Measurements from ENCODE around the gene LMBR1L. TPM values are rescaled to one million over a fixed set of nuclear protein-coding genes. Genes with fewer than 3 reads are reported as not detected.

Gene LMBR1L
- total RNA-seq, 1 experiment from 2014 or later: 78.2 TPM

DNA sequence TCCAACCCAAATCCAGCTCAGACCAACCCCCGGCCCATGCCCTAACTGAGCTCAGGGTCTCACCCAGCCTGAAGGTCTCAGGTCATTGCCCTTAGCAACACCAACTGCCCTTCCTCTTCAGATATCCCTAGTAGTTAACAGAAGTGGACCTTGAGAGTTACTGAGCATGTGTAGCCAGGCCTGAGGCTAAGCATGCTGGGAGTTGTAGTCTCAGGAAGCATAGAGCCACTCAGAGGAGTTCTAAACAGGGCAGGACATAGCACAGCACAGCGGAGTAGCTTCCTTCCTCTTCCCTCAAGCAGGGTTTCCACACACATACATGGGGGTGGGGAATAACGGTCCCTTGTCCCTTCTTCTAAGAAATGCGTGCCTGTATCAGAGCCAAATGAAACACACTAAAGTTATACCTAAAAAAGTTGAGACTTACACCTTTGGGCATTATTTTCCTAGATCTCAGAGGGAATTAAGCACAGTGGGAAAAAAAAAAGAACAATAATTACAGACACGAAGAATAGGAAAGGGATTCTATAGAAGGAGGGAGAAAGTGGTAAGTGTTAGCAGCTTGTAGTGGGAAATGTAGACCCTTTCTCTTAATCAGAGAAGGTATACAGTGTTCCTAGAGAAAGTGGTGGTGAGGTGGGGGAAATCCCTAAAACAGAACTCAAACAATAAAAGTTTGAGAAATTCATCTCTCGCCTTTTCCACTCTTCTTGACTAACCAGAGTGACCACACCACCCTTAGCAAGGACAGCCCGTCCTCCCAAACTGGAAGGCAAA, 54.5 kb downstream of the LMBR1L start:
- peak; percentile 76 for ATAC-seq
- peaks cover 39% of the 10 kb centered on the region for H3K4me1 Mint-ChIP-seq
- no peaks in the 10 kb centered on the region for H3K27me3 Mint-ChIP-seq (ENCODE audit: low read depth)
- ChIA-PET CTCF (interaction anchor here (0.5 to 3.2 kb wide), 14 partner anchors 8 to 226 kb away, joined by 3 to 23 read pairs (median 5); partner anchors contain the start of gene RHEBL1), POLR2A (interaction anchor here (0.5 to 1.2 kb wide), 2 partner anchors 37 to 43 kb away, joined by 4 to 6 read pairs; no protein-coding TSS in a partner anchor)
- H3K9me3 Mint-ChIP-seq: no peaks in the 10 kb centered on the region
- TF ChIP-seq, protein P1, sequence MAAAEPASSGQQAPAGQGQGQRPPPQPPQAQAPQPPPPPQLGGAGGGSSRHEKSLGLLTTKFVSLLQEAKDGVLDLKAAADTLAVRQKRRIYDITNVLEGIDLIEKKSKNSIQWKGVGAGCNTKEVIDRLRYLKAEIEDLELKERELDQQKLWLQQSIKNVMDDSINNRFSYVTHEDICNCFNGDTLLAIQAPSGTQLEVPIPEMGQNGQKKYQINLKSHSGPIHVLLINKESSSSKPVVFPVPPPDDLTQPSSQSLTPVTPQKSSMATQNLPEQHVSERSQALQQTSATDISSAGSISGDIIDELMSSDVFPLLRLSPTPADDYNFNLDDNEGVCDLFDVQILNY (CRISPR knock-in tag; IDR thresholded peaks at IDR 0.05): no peak
- TF ChIP-seq, protein P2, sequence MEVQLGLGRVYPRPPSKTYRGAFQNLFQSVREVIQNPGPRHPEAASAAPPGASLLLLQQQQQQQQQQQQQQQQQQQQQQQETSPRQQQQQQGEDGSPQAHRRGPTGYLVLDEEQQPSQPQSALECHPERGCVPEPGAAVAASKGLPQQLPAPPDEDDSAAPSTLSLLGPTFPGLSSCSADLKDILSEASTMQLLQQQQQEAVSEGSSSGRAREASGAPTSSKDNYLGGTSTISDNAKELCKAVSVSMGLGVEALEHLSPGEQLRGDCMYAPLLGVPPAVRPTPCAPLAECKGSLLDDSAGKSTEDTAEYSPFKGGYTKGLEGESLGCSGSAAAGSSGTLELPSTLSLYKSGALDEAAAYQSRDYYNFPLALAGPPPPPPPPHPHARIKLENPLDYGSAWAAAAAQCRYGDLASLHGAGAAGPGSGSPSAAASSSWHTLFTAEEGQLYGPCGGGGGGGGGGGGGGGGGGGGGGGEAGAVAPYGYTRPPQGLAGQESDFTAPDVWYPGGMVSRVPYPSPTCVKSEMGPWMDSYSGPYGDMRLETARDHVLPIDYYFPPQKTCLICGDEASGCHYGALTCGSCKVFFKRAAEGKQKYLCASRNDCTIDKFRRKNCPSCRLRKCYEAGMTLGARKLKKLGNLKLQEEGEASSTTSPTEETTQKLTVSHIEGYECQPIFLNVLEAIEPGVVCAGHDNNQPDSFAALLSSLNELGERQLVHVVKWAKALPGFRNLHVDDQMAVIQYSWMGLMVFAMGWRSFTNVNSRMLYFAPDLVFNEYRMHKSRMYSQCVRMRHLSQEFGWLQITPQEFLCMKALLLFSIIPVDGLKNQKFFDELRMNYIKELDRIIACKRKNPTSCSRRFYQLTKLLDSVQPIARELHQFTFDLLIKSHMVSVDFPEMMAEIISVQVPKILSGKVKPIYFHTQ (CRISPR knock-in tag; IDR thresholded peaks at IDR 0.05): no peak
- TF ChIP-seq, protein P3, sequence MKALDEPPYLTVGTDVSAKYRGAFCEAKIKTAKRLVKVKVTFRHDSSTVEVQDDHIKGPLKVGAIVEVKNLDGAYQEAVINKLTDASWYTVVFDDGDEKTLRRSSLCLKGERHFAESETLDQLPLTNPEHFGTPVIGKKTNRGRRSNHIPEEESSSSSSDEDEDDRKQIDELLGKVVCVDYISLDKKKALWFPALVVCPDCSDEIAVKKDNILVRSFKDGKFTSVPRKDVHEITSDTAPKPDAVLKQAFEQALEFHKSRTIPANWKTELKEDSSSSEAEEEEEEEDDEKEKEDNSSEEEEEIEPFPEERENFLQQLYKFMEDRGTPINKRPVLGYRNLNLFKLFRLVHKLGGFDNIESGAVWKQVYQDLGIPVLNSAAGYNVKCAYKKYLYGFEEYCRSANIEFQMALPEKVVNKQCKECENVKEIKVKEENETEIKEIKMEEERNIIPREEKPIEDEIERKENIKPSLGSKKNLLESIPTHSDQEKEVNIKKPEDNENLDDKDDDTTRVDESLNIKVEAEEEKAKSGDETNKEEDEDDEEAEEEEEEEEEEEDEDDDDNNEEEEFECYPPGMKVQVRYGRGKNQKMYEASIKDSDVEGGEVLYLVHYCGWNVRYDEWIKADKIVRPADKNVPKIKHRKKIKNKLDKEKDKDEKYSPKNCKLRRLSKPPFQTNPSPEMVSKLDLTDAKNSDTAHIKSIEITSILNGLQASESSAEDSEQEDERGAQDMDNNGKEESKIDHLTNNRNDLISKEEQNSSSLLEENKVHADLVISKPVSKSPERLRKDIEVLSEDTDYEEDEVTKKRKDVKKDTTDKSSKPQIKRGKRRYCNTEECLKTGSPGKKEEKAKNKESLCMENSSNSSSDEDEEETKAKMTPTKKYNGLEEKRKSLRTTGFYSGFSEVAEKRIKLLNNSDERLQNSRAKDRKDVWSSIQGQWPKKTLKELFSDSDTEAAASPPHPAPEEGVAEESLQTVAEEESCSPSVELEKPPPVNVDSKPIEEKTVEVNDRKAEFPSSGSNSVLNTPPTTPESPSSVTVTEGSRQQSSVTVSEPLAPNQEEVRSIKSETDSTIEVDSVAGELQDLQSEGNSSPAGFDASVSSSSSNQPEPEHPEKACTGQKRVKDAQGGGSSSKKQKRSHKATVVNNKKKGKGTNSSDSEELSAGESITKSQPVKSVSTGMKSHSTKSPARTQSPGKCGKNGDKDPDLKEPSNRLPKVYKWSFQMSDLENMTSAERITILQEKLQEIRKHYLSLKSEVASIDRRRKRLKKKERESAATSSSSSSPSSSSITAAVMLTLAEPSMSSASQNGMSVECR (CRISPR knock-in tag; IDR thresholded peaks at IDR 0.05; ENCODE audit: borderline replicate concordance): no peak
- TF ChIP-seq, protein P4, sequence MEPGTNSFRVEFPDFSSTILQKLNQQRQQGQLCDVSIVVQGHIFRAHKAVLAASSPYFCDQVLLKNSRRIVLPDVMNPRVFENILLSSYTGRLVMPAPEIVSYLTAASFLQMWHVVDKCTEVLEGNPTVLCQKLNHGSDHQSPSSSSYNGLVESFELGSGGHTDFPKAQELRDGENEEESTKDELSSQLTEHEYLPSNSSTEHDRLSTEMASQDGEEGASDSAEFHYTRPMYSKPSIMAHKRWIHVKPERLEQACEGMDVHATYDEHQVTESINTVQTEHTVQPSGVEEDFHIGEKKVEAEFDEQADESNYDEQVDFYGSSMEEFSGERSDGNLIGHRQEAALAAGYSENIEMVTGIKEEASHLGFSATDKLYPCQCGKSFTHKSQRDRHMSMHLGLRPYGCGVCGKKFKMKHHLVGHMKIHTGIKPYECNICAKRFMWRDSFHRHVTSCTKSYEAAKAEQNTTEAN (CRISPR knock-in tag; IDR thresholded peaks at IDR 0.05): no peak
- TF ChIP-seq, protein P5, sequence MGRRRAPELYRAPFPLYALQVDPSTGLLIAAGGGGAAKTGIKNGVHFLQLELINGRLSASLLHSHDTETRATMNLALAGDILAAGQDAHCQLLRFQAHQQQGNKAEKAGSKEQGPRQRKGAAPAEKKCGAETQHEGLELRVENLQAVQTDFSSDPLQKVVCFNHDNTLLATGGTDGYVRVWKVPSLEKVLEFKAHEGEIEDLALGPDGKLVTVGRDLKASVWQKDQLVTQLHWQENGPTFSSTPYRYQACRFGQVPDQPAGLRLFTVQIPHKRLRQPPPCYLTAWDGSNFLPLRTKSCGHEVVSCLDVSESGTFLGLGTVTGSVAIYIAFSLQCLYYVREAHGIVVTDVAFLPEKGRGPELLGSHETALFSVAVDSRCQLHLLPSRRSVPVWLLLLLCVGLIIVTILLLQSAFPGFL (CRISPR knock-in tag; IDR thresholded peaks at IDR 0.05; ENCODE audit: borderline replicate concordance): no peak
- peak; percentile 41 for DNase-seq (ENCODE audit: low spot score)
- peaks cover 46% of the 10 kb centered on the region for H3K36me3 Mint-ChIP-seq
- H3K27ac Mint-ChIP-seq: peak overlapping the region; percentile 29
- H3K4me3 Mint-ChIP-seq: peak overlapping the region; percentile 31

DNA sequence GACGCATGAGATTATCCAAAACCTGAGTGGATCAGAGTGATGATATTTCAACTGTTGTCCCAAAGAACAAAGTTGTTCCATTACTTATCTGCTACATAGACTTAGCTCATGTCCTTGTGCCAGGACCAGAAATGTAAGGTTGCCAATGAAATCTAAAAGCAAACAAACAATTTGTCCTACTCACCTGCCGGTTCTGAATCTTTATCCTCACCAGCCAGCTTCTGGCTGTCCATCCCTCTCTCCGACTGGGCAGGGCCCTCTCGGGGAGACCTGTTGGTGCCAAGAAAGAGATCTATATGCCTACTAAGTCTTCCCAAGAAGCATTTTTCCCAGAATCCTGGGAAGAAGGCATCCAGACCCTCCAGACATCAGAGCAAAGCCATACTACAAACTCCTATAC, 55.6 kb downstream of the LMBR1L start:
- DNase-seq (ENCODE audit: low spot score): no peak
- no peaks in the 10 kb centered on the region for H3K27me3 Mint-ChIP-seq (ENCODE audit: low read depth)
- CTCF ChIA-PET: interaction anchor here (1.0 to 3.2 kb wide), 7 partner anchors 9 to 202 kb away, joined by 3 to 23 read pairs (median 5); partner anchors contain the start of gene RHEBL1
- no peak overlapping the region for H3K27ac Mint-ChIP-seq
- no peak for ATAC-seq
- POLR2A ChIA-PET: no interaction called here
- H3K9me3 Mint-ChIP-seq: no peaks in the 10 kb centered on the region
- H3K4me1 Mint-ChIP-seq: peaks cover 37% of the 10 kb centered on the region
- H3K36me3 Mint-ChIP-seq: peaks cover 54% of the 10 kb centered on the region
- H3K4me3 Mint-ChIP-seq: no peak overlapping the region
- TF ChIP-seq, protein P6, sequence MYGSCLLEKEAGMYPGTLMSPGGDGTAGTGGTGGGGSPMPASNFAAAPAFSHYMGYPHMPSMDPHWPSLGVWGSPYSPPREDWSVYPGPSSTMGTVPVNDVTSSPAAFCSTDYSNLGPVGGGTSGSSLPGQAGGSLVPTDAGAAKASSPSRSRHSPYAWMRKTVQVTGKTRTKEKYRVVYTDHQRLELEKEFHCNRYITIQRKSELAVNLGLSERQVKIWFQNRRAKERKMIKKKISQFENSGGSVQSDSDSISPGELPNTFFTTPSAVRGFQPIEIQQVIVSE (CRISPR knock-in tag; IDR thresholded peaks at IDR 0.05; ENCODE audit: borderline replicate concordance): no peak
- TF ChIP-seq SP1 (CRISPR knock-in tag; conservative IDR thresholded peaks at IDR 0.05): no peak
- TF ChIP-seq, protein P7, sequence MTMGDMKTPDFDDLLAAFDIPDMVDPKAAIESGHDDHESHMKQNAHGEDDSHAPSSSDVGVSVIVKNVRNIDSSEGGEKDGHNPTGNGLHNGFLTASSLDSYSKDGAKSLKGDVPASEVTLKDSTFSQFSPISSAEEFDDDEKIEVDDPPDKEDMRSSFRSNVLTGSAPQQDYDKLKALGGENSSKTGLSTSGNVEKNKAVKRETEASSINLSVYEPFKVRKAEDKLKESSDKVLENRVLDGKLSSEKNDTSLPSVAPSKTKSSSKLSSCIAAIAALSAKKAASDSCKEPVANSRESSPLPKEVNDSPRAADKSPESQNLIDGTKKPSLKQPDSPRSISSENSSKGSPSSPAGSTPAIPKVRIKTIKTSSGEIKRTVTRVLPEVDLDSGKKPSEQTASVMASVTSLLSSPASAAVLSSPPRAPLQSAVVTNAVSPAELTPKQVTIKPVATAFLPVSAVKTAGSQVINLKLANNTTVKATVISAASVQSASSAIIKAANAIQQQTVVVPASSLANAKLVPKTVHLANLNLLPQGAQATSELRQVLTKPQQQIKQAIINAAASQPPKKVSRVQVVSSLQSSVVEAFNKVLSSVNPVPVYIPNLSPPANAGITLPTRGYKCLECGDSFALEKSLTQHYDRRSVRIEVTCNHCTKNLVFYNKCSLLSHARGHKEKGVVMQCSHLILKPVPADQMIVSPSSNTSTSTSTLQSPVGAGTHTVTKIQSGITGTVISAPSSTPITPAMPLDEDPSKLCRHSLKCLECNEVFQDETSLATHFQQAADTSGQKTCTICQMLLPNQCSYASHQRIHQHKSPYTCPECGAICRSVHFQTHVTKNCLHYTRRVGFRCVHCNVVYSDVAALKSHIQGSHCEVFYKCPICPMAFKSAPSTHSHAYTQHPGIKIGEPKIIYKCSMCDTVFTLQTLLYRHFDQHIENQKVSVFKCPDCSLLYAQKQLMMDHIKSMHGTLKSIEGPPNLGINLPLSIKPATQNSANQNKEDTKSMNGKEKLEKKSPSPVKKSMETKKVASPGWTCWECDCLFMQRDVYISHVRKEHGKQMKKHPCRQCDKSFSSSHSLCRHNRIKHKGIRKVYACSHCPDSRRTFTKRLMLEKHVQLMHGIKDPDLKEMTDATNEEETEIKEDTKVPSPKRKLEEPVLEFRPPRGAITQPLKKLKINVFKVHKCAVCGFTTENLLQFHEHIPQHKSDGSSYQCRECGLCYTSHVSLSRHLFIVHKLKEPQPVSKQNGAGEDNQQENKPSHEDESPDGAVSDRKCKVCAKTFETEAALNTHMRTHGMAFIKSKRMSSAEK (CRISPR knock-in tag; IDR thresholded peaks at IDR 0.05; ENCODE audit: borderline replicate concordance): no peak
- TF ChIP-seq, protein P1 (CRISPR knock-in tag; IDR thresholded peaks at IDR 0.05): no peak
- no peak for TF ChIP-seq FOXP1 (CRISPR knock-in tag; IDR thresholded peaks at IDR 0.05; ENCODE audit: borderline replicate concordance)
- TF ChIP-seq NFYB (CRISPR knock-in tag; conservative IDR thresholded peaks at IDR 0.05; ENCODE audit: low read depth): no peak
- TF ChIP-seq, protein P8, sequence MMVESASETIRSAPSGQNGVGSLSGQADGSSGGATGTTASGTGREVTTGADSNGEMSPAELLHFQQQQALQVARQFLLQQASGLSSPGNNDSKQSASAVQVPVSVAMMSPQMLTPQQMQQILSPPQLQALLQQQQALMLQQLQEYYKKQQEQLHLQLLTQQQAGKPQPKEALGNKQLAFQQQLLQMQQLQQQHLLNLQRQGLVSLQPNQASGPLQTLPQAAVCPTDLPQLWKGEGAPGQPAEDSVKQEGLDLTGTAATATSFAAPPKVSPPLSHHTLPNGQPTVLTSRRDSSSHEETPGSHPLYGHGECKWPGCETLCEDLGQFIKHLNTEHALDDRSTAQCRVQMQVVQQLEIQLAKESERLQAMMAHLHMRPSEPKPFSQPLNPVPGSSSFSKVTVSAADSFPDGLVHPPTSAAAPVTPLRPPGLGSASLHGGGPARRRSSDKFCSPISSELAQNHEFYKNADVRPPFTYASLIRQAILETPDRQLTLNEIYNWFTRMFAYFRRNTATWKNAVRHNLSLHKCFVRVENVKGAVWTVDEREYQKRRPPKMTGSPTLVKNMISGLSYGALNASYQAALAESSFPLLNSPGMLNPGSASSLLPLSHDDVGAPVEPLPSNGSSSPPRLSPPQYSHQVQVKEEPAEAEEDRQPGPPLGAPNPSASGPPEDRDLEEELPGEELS (CRISPR knock-in tag; IDR thresholded peaks at IDR 0.05): no peak
